Stimulated activated CD4-positive, alpha-beta T cell treated with anti-CD3 and anti-CD28 coated beads, Interleukin-2, amount 100 ng/mL, for 24 hours (primary cell): ENCODE data around the gene AOC1.
A peak's percentile ranks its signal among the peaks of the same experiment; 100 is the strongest.
"Not testable (repeated sequence)": the region's sequence is repeated elsewhere in the genome, so short reads cannot be mapped to it uniquely, and the experiment has no call there.

ENCODE experiments used
- DNase-seq, 2 donors: peaks; one replicate each; pipeline ENCODE4 v3.0.0-alpha.2; 2020

The AOC1 gene

DNA sequence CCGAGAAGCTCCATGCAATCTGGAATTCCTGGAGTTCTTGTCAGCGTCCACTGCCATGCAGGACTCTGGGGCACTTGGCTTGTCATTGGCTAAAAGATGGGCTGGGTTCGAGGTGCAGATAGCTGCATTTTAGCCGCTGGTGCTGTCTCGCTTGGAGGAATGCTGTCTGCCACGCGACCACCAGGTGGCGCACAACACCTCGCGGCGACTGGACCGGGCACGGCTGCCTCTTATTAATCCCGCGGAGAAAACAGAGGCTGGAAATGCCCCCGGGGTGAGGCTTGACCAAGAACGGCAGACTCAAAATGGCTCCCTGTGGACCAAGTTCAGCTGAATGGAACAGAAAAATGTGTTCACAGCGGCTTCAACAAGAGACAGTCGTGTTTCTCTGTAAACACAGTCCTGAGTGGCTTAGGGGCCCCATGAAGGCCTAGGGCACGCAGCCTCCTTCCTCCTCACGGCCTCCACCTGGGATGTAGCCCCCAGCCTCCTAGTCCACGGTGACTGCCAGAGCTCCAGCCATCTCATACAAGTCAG, 46.2 kb downstream of the AOC1 start:
- peak; percentile 84 for DNase-seq

- no peak for DNase-seq
These were observed 48.4 kb downstream of the AOC1 start for GRCh38 chr7:150900675-150901074.

DNA sequence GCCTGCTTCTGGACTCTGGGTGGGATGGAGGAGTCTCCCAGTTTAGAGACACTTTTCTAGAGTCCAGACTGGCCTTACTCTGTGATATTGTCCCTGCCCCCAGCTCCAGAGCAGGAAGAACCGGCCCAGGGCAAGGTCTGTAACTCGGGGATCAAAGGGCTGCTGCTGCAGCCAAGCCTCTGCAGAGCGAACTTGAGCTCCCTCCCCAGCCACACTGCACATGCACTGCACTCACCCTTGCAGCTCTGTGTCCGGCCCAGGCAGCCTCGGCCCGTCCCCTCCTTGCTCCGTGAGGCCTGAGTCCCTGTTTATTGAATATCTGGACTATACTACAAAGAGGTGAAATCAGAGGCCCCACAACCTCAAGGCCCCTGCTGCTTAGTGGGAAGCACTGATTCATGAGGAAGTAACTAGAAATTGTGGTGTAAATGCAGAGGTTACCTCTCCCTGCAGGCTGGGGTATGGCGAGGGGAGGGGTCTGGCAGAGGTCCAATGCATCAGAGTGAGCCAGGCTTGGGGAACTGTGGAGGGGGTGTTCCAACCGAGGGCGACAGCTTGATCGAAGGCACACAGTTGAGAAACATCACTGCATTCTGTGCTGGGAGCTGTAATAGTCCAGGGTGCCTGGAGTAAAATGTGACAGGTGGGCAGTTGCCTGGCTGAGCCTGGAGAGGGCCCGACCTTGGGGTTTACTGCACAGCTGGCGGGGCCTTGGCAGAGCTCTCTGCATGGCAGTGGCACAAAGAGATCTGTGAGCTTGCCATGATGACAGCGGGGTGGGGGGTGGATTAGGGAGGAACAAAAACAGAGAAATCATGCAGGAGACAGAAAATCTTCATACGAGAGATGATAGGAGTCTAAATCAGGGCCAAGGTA, 49.1 kb downstream of the AOC1 start:
- no peak for DNase-seq

DNA sequence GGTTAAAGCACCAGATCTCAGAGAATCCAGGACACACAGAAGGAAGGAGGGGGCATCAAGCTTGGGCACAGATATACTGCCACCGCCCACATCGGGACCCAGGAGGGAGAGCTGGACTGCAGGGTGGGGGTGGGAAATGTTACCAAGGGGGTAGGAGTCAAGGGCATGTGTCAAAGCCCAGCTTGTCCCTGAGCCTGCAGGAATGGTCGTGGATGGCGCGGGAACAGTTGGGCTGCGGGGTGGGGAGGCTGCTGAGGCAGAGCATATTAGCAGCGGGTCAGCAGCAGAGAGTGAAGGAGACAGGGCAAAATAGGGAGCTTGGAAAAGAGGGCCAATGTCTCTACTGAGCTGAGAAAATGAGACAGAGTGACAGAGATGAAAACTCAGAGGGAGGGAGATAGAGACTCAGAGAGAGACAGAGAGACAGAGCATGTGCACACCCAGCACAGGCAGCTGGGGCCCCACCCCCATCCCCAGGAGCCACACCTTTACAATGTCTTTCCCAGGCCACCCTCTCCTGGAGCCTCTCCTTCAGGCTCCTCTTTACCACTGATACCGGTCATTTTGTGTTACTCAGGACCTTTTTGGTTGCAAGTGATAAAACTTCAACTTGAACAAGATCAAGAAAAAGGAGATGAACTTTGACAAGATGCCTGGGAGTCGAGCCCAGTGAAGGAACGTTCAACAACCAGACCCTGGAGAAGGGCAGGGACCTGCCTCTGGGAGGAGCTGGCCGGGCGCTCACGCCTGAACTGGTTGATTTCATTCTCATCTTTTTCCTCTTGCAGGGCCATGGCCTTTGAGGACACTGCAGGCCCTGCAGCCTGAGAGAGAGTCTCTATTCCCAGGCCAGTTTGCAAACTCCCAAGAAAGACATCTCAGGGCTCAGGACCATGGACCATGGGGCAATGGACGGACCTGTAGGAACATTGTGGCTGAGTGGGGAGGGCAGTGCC, 50.0 kb downstream of the AOC1 start:
- no peak for DNase-seq

DNA sequence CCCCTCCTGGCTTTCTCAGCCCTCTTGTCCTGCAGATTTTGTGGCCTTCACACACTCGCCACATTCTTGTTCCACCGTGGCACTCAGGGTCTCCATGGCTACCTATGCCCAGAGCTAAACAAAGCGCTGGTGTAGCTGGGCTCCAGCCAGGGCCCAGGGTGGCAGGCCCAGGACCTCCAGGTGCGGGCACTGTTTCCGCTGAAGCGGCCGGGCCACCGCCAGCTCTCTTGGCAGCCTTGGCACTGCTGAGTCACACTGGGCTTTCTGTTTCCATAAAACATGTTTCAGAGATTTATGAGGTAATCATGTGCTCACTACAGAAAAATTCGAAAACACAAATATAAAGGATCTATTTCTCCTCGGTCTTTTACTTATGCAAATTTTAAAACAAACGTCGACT, 51.3 kb downstream of the AOC1 start:
- DNase-seq, result peak in 1 of 2 donors; percentile 19

DNA sequence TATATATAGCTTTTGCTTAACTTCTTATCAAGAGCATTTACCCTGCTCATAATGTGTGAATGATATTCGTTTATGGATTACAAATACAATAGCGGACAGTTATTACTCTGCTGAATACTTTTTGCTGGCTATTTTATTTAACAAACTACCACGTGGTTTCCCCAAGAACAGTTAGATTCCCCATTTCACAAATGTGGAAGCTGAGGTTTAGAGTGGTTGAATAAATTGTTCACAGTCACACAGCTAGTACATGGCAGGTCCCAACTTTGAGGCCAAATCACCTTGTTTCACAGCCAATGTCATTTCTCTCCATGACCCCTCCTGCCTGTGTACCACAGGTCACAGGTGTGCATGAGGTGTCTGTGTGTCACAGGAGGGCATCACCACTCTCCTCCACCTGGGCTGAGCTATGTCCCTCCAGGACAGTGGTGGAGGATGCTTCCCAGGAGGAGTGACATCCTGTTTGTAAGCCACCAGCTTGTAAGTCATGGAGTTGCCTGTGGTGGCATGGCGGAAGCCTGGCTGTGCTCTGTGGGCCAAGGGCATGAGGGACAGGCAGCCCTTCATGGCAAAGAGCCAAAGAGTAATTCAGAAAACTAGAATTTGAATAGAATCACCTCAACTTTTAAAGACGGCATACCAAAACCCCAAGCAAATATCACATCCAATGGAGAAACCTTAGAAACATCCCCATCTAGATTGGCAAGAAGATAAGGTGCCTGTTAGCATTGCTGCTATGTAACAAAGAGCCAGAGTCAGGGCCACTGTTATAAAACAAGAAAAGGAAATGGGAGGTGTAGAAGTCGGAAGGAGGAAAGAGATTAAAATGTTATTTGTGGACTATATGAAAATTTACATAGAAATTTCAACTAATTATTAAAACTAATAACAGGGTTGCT, 51.9 kb downstream of the AOC1 start:
- no peak for DNase-seq

GRCh38 chr7:150908173-150908572, 55.9 kb downstream of the AOC1 start:
- no peak for DNase-seq

DNA sequence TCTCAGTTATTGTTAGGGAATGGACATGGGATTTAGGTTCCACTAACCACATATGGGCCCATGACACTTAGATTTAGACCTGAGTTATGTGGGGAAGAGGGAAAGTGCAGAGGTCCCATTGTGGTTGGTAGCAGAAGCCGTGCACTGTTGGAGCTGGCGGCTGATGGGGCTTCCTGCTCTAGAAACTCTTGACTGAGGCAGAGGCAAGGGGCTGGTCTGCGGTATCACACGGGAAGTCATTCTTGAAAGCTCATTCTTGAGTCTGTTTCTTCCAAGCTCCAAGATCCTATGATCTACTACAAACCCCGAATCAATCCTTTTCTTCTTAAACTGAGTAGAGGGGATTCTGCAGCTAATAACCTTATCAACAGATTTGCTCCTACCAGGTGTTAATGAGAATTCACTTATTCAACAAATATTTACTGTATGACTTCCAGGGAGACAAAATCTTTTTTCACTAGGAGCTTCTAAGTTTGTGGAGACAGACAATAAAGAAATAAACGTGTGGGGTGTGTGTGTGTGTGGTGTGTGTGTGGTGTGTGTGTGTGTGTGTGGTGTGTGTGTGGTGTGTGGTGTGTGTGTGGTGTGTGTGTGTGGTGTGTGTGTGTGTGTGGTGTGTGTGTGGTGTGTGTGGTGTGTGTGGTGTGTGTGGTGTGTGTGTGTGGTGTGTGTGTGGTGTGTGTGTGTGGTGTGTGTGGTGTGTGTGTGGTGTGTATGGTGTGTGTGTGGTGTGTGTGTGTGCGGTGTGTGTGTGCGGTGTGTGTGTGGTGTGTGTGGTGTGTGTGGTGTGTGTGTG, 57.1 kb downstream of the AOC1 start:
- peak in 1 of 2 donors; percentile 29 for DNase-seq

- DNase-seq, result not testable (repeated sequence)
These were observed 58.1 kb downstream of the AOC1 start for GRCh38 chr7:150910305-150910995.

GRCh38 chr7:150910996-150911422, 58.7 kb downstream of the AOC1 start:
- DNase-seq, result no peak
